NCI-H2196 treated with DMSO at 0.1 percent for 48 hours (cell line): ENCODE data around the gene CDV3.

ENCODE experiments used
- DNase-seq: peaks from one replicate; lab custom pipeline; 2025; ENCODE audit not compliant: unreplicated experiment; lab: John Stamatoyannopoulos, UW

The CDV3 gene

DNA sequence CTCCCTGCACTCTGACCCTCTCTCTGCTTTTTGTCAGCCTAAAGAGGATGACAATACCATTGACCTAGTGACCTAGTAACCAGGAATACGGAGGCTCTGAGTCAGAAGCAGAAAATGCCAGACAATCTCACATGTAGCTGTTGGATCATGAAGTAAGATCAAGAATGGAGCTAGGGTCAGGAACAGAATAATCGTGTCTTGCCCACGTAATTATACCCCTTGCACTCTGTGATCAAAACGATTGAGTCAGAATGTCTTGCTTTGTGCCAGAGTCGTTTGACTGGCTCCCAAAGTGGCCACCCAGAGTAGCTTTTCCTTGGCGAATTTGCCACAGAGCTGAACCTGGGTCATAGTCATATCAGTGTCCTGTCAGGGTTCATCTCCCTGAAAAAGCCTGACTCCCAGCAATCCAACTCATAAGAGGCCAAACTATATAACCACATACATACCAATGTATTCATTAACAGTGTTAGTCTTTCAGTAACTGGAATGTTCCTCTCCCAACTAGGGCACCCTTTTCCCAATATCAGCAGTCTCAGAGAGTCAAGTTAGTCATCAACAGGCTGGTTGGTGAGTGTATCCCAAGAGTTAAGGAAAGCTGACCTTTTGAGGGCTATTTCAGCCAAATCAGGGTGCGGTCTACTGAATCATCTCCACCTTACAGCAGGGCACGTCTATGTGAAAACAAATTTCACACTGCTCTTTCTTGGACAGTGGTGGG, 5.0 kb upstream of the CDV3 start:
- DNase-seq, result no peak

GRCh38 chr3:133570139-133570936, 3.1 kb upstream of the CDV3 start:
- no peak for DNase-seq

DNA sequence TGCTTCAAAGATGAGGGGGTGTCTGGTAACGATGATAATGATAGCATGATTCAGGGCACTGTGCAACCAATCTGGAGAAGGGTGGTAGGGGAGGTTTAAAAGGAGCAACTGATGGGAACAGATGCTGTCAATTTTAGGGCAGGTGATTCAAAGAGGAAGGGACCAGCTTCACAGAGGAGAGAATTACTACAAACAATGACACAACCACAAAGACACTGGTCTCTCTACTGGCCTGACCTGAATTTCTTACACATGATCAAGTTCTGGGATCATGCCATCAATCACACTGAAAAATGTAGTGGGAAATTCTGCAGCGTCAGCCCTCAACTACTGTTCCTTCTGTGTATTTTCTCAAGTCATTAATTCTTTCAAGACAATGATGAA, 2.6 kb upstream of the CDV3 start:
- DNase-seq, result no peak

DNA sequence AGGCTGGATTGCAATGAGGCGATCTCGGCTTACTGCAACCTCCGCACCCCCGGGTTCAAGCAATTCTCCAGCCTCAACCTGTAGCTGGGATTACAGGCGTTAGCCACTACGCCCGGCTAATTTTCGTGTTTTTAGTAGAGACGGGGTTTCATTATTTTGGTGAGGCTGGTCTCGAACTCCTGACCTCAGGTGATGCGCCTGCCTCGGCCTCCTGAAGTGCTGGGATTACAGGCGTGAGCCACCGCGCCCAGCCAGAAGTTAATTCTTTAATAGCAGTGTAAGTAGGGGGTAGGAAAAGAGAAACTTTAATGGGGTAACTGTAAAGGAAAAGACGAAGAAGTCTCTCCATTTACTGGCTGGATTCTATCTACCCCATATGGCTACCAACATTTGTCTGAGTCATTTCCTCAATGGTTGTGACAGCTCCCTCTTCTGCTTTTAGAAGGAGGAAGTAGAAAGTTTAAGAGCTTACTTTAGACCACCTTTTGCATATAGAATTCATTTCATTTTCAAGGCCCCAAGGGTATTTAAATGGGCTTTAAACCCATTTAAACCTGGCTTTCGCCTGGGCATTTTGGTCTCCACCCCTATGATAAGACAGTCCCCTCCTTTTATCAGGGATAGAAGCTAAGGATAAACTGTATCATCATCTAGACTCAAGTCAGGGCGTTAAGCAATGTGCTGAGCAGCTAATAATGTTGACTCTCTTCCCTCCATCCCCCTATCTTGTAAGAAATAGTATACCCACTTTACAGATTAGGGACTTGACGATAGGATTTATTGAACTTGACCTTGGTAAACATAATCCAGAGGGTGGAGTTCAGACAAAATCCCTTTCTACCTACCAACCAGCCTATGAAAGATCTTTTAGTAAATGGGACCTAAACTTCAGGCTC, 1.1 kb upstream of the CDV3 start:
- DNase-seq, result no peak

- DNase-seq, result no peak
Measured at GRCh38 chr3:133573054-133573628, 345 bp upstream of the CDV3 start.

DNA sequence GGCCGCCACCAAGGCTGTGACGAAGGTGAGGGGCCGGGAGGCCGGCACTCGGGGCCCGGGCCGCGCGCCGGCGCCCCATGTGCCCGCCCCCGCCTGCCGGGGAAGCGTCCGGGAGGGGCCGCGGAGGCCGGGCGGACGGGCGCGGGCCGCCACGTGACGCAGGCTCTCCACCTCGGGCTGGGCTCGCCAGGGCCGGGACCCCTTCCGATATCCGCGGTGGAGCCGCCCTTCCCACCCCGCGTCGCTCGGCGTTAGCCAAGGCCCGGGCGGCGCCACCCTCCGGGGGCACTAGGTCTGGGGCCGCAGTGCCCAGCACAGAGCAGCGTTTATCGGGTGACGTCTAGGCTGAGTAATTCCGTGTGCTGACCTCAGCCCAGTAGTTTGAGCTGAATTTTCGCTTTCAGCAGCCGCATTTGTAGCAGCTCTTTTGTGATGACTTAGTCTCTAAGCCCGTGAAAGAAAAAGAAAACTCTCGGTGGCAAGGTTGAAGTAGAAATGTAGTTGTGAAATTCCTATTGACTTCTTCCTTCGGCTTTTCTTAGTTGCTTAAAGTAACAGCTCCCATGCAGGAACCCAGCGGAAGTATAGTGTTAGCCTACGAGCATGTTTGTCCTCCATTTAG, 885 bp downstream of the CDV3 start:
- DNase-seq, result no peak

- no peak for DNase-seq
Measured at GRCh38 chr3:133575086-133575485, 1.6 kb downstream of the CDV3 start.

DNA sequence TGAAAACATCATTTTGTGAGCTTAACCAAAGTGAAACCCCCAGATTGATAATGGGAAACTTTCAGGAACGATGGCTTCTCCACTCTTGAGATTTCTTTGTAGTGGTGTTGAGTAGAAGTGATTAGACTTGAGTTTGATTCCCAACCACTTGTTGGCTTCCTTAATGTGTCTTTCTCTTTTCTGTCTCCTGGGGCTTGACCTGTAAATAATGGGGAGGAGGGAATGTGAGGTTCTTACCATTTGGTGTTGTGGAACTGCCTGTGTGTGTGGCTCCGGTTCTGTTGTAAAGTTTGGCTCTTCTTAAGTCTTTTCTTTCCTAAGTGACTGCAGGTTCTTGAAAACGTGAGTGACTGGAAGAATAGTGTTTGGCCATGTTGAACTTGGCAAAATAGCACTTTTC, 2.7 kb downstream of the CDV3 start:
- DNase-seq, result no peak

- no peak for DNase-seq
Measured at GRCh38 chr3:133578548-133579191, 5.2 kb downstream of the CDV3 start.

DNA sequence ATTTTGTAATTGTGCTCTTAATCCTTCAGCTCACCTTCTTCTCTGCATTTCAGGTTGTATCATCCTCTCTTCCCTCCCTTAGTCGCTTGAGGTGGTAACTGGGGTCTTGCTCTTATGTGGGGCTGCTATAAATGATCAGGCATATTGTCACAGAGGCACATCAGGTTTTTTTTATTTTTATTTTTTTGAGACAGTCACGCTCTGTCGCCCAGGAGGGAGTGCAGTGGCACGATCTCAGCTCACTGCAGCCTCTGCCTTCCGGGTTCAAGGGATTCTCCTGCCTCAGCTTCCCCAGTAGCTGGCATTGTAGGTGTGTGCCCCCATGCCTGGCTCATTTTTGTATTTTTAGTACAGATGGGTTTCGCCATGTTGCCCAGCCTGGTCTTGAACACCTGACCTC, 9.9 kb downstream of the CDV3 start:
- DNase-seq, result no peak

DNA sequence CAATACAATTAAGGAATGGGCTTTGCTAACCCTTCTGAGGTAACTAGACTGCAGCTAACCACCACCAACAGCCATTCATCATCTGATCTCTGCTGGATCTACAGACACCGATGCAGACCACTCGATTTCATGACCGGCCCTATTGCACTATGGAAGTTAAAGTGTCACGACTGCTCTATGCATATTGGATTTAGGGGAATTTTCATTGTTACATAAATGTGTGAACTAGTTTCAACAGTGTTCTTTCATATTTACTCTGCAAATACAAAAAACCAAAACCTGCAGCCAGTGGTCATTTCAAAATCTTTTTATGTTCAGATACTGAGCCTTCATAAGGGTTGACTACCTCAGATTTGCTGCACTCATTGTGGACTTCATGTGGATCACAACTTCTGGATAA, 14.5 kb downstream of the CDV3 start:
- no peak for DNase-seq

DNA sequence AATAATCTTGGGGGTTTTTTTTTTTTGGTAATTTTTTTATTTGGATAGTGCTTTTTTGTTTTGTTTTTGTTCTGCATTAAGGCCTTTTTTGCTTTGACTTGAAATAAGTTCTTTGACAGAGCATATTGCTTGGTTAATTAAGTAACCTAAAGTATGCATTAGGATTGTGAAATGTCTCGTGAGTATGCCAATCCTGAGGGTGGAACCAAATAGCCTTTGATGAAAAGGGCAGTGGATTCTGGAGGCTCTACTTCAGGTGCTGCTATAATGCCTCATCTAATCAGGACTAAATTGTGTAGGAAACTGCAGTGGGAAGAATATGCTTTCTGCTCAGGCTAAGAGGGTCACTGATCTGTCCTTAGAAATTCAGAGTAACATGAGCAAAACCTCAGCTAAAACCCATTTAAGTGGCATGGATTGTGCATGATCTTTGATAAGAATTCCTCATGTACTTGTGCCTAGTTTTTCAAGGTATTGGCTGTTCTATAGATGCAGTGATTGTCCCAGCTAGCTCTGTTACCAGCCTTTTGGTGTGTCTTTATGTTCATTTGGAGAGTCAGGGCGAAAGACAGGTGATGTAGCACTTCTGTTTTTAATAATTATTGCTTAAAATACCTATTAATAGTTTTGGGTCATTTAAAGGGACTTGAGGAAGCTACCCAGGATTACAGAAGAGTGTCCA, 15.4 kb downstream of the CDV3 start:
- no peak for DNase-seq

DNA sequence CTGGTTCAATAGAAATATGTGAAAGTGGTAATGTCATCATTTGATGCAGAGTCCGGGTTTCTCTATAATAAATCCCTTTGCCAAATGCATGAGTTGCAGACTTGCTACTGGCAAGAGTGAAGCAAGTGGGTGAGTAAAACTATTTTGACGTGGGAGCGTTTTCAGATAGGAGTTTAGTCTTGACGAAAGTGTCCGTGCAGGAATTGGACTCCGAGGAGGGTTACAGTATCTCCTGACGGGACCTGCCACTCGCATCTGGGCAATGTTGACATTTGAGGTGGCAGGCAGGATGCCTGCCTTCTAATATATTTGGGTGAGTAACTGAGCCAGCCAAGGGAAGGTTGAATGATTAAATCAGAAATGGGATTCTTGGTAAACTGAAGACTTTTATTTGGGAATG, 16.0 kb downstream of the CDV3 start:
- DNase-seq, result no peak

DNA sequence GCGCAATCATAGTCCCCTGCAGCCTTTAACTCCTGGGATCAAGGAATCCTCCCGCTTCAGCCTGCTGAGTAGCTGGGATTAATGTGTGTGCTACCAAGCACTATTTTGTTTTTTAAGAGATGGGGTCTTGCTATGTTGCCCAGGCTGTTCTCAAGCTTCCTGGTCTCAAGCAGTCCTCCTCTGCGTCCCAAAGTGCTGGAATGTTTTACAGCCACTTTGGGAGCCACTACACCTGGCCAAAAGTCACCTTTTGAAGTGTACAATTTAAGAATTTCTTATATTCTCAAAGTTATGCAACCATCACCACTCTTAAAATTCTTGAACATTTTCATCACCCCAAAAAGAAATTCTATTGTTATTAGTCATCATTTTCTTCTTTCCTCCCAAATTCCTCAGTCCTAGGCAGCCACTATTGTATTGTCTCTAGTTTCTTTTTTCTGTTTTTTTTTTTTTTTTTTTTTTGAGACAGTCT, 17.8 kb downstream of the CDV3 start:
- DNase-seq, result no peak

- no peak for DNase-seq
Measured at GRCh38 chr3:133592843-133593242, 19.4 kb downstream of the CDV3 start.

GRCh38 chr3:133593243-133593642, 19.8 kb downstream of the CDV3 start:
- DNase-seq, result no peak

DNA sequence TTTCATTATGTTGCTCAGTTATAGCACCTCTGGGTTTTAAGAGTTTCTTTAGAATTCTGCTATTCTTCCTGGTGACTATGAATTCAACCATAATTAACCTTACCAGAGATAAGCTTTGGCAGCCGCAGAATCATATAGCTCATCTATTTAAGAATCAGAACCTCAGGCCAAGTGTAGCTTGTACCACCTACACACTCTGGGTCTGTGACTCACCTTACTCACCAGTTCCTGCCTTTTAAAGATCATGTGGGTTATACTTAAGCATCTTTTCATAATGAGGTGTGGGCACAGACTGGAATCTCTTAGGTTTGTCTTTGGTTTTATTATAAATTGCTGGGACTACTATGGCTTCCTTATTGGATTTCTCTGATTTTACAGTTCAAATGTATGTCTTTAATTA, 21.9 kb downstream of the CDV3 start:
- no peak for DNase-seq

- no peak for DNase-seq
Measured at GRCh38 chr3:133598405-133598804, 24.9 kb downstream of the CDV3 start.

DNA sequence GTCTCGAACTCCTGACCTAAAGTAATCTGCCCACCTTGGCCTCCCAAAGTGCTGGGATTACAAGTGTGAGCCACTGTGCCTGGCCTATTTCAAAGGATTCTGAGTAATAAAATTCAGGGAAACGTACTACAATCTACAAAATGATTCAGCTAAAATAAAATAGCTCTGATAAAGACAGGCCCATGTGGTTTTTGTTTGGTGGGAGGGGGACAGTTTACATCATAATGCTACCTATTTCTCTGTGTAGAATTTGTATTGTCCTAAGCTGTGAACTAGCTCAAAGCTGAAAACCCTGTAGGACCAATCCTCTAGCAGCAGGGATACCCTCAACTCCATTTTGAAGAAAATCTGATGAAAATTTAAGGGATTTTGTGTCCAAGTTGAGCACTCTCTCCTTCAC, 25.8 kb downstream of the CDV3 start:
- DNase-seq, result no peak
